Astrocyte of the spinal cord (primary cell): ENCODE data around the gene ATOX1.

ENCODE experiments used
- DNase-seq: peaks from one replicate; pipeline ENCODE4 v3.0.0; 2011; ENCODE audit warnings: low read depth, low spot score
- H3K4me3 ChIP-seq: 2 replicates; pipeline ENCODE4 v1.5.1; 2011; ENCODE audit warnings: low read depth, mild to moderate bottlenecking, low read length, moderate library complexity
- CTCF ChIP-seq: IDR thresholded peaks from 2 replicates; pipeline ENCODE4 v1.5.1; 2012; ENCODE audit warnings: low read depth, mild to moderate bottlenecking, low read length, inconsistent platforms
- in situ Hi-C: cut with HindIII; loops from 2 replicates; pipeline ENCODE4 v1.10.0; 2017; ENCODE audit warnings: low sequenced_read_pairs

The ATOX1 gene

GRCh38 chr5:151770383-151771258 is 12.2 kb upstream of the ATOX1 start:
- peak overlapping the region; percentile 49 for H3K4me3 ChIP-seq
- no peak for TF ChIP-seq CTCF
- in situ Hi-C loops, result no loop called here
- peak; percentile 86 for DNase-seq

GRCh38 chr5:151766975-151767374 is 8.5 kb upstream of the ATOX1 start:
- no peak for TF ChIP-seq CTCF
- DNase-seq, result no peak
- H3K4me3 ChIP-seq, result no peak overlapping the region
- in situ Hi-C loops, result no loop called here

- DNase-seq, result no peak
- no peak overlapping the region for H3K4me3 ChIP-seq
Measured at GRCh38 chr5:151764801-151765200, 6.4 kb upstream of the ATOX1 start.

GRCh38 chr5:151758141-151758429 is 346 bp downstream of the ATOX1 start:
- DNase-seq, result no peak
- in situ Hi-C loops, result no loop called here
- H3K4me3 ChIP-seq, result peak overlapping the region; percentile 93
- TF ChIP-seq CTCF, result no peak

More at GRCh38 chr5:151764801-151765200, 6.4 kb upstream of the ATOX1 start:
- in situ Hi-C loops, result no loop called here
- no peak for TF ChIP-seq CTCF

GRCh38 chr5:151757233-151758140 is 944 bp downstream of the ATOX1 start:
- in situ Hi-C loops, result no loop called here
- no peak for DNase-seq
- no peak for TF ChIP-seq CTCF
- H3K4me3 ChIP-seq, result peak overlapping the region; percentile 93

GRCh38 chr5:151755383-151755782 is 3.0 kb downstream of the ATOX1 start:
- TF ChIP-seq CTCF, result no peak
- no peak overlapping the region for H3K4me3 ChIP-seq
- no peak for DNase-seq
- in situ Hi-C loops, result no loop called here
